IPS-18c (cell line): ENCODE results near the gene TBRG4.
"Not testable (repeated sequence)": the region's sequence is repeated elsewhere in the genome, so short reads cannot be mapped to it uniquely, and the experiment has no call there.

Source experiments
- H3K4me3 ChIP-seq: 2 replicates; pipeline ENCODE4 v1.7.0; 2013; ENCODE audit warnings: low read depth, mild to moderate bottlenecking, low read length, moderate library complexity; ENCODE audit not compliant: insufficient read depth
- H3K9me3 ChIP-seq: one replicate; pipeline ENCODE4 v1.6.1; 2013; ENCODE audit warnings: mild to moderate bottlenecking, low read length, moderate library complexity; ENCODE audit not compliant: control insufficient read depth, insufficient read depth

The TBRG4 gene

DNA sequence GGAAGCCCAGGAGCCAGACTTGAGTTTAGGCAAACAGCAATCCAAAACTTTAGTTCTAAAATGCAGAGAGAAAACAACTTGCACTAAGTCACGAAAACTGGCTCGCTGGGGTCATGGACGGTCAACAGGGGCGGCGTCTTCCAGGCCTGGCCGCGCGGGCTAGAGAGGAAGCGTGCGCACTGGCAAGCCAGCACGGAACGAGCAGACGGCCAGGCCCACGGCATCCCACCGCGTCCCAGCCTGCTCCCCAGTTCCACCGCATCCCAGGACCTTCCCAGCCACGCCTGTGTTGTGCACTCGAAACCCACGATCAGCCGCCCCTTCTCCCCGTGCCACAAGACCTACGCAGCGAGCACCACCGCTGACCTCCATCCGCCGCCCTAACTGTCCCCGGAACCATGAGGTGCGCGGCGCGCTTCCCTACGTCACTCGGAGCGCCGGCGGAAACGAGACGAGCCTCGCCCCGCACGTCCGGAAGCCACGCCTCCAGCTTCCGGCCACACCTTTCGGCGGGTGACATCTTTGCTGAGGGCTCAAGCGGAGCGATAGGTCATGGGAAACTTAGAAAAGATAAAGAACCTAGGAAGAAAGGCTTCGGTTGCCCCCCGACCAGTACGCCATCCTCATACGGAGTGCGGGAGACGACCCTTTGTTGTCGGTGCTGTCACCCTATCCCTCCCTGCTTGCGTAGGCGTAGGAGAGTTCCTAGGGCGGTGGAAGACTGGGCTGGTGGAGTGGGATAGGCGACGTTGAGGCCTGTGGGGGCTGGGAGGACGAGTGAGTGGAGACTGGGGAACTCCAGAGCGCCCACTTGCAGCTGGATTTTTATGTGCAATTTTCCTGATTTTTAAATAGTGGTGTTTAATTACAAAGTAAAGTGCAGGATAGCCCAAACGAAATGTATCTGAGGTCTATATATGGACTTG lies at the start of gene TBRG4:
TBRG4 (minus strand) TSS at position 400 of the 926 bp plus-strand sequence. CDS start 2,460 bp downstream, outside the sequence.
- H3K4me3 ChIP-seq = peak within 1 kb of the TSS; percentile 97
- no peaks in the 10 kb centered on the region for H3K9me3 ChIP-seq

DNA sequence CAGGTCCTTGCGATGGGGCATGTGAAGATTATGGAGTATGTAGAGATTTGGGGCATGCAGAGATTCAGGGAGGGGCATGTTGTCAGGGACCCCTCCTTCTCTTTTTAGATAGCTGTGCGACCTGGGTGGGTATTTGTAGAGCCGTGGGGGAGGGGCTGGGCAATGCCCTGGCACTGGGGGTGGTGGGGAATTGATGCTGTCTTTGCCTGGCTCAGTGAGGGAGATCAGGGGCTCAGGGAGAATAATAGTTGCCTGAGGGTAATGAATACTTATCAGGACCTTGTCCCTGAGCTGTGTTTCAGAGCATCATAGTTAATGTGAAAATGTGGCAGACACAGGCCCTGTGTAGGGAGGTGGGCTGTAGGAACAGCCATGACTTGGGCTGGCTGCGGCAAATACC lies 49.6 kb upstream of the TBRG4 start:
- no peak overlapping the region for H3K4me3 ChIP-seq
- no peaks in the 10 kb centered on the region for H3K9me3 ChIP-seq

DNA sequence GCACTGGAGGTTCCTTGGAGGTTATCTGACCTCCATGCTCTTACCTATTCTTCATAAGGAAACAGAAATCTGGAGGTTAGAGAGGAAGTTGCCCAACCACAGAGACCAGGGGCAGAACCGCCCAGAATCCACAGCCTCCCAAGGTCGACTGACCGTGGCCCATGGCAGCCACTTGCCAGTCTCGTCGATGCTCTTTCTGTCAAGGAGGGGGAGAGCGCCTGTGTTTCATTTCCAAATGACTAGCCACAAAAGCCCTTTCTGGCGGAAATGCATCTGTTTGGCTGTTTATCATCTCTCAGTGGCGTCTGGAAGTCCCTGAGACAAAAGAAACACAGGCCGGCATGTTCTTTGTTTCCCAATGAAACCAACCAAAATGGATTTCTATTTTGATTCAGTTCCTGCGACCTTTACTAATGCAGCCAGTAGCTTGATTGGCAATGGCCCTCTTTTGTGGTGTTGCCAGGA lies 49.0 kb upstream of the TBRG4 start:
- Histone ChIP-seq H3K9me3 (no peaks in the 10 kb centered on the region), H3K4me3 (no peak overlapping the region)

DNA sequence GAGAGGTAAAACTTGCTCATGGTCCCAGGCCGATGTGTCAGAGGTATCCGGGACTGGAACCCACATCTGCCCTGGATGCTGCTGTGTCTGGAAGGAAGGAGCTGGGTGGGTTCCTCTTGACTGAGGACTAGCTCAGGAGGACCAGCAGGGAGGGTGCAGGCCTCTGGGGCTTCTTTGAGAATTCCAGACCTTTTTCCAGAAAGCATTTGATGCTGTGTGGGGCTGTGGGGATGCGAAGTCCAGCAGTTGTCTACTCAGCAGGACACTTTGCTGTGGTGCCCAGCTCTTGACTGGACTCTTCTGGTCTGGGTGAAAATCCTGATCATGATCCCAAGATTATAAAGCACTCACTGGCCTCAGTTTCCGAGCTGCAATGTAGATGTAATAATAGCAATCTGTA lies 47.8 kb upstream of the TBRG4 start:
- Histone ChIP-seq H3K9me3 (no peaks in the 10 kb centered on the region), H3K4me3 (no peak overlapping the region)

DNA sequence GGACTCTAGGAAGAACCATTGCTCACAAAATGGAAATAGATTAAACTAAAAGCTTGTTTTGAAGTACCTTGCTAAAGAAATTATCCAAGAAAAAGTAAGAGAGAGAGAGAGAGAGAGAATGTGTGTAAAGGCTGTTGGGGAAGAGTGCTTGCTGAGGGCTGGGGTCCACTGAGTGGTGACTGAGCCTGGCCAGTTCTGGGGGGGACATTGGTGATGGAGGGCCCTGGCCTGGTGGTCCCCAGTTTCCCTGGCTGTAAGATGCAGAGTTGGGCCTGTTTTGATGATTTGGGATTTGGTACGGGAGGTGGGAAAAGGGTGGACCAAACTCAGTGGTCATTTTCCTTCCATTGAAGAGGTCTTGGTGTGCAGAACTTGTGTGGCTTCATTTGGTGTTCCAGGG lies 47.0 kb upstream of the TBRG4 start:
- H3K9me3 ChIP-seq = no peaks in the 10 kb centered on the region
- no peak overlapping the region for H3K4me3 ChIP-seq

DNA sequence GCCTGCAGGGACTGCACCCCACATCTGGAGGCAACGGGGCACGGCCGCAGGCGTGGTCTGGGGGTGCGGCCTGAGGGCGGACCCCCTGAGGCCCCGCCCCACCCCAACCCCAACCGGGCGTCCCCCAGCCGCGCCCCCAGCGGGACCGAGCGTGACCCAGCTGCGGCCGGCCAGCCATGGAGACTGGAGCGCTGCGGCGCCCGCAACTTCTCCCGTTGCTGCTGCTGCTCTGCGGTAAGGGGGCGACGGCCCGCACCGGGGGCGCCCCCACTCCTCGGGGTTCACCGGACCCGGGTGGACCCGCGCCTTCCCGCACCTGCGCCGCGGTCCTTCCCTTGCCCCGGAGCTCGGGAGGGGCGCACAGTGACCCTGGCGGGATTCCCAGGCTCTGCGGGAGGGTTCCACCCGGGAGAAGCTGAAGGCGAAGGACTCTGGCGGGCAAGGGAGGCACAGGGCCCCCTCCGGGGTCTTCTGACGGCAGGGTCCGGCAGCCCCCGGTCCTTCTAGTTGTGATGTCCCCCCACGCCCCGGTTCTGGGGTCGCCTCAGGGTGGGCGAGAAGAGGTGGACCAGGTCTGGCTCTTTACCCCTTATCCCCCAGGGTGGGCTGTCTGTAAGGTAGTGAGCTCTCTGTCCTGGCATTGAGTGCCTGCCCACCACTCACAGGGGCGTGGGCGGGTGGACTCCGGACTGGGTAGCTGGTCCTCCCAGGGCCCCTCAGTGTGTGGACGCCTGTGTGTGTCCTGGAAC lies 46.3 kb upstream of the TBRG4 start, which contains the start of gene RAMP3:
RAMP3 (plus strand) TSS at position 139 of the 749 bp plus-strand sequence; CDS start at position 177, 38 bp downstream.
- H3K4me3 ChIP-seq = peak within 1 kb of the TSS; percentile 59
- no peaks in the 10 kb centered on the region for H3K9me3 ChIP-seq

DNA sequence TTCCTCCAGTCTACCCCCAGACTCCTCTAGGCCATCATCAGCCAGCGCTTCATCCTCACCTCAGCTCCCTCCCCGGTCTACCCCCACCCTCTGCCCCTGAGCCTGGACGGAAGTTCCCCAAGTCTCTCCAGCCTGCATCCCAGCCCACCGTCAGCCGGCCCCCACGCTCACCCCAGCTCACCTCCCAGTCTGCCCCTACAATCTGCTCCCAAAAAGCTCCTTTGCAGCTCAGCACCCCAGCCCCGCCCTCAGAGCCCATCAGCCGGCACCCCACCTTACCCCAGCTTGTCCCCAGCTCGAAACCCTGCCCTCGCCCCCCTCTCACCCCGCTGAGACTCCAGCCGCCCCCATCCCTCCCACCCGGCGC lies 45.8 kb upstream of the TBRG4 start:
- H3K4me3 ChIP-seq = peak overlapping the region; percentile 59
- H3K9me3 ChIP-seq = no peaks in the 10 kb centered on the region

DNA sequence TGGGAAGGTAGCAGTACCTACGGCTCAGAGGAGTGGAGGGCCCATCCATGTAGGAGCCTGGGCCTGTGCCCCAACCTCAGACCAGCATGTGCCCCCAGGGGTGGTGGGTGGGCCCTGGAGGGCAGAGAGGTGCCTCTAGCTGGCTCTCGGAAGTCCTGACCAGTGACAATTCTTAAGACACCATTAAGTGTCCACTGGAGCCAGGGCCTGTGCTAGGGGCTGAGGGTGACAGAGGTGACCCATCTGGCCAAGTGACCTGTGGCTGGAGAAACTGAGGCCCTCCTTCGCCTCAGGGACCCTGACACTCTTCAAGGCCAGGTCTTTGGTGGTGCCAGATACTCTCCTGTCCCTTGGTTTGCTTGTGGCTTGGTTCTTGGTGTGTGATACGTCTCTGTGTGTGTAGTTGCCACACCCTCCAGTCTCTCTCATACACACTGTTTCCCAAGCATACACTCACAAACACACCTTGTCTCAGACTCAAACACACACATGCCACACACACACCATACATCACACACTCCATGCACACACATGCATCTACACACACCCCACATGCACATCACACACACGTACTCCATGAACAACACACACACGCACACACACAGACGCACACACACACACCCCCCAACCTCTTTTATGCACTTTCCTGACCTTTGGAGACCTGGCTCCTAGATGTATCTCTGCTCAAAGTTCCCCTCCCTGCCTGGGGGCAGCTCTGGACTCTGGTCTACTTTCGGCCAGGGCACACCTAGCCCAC lies 45.2 kb upstream of the TBRG4 start:
- peak overlapping the region; percentile 59 for H3K4me3 ChIP-seq

DNA sequence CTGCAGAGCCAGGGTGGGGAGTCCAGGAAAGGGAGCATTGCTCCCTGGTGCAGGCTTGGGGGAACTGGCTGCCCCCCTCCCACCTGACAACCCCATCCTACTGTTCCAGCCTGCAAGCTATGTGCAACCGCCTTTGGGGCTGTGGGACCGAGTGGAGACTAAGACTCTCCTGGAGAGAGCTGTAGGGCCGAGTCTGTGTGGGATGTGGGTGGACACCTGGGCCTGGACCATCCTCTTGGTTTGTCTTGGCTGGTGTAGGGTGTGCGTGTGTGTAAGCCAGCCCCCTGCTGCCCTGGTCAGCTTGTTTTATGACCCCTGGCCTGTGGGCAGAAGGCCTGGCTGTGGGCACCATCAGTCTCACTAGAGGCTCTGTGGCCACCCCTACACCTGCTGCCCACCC lies 44.4 kb upstream of the TBRG4 start:
- Histone ChIP-seq H3K4me3 (no peak overlapping the region), H3K9me3 (no peaks in the 10 kb centered on the region)

More for the DNA sequence above, 45.2 kb upstream of the TBRG4 start:
- H3K9me3 ChIP-seq = no peaks in the 10 kb centered on the region

DNA sequence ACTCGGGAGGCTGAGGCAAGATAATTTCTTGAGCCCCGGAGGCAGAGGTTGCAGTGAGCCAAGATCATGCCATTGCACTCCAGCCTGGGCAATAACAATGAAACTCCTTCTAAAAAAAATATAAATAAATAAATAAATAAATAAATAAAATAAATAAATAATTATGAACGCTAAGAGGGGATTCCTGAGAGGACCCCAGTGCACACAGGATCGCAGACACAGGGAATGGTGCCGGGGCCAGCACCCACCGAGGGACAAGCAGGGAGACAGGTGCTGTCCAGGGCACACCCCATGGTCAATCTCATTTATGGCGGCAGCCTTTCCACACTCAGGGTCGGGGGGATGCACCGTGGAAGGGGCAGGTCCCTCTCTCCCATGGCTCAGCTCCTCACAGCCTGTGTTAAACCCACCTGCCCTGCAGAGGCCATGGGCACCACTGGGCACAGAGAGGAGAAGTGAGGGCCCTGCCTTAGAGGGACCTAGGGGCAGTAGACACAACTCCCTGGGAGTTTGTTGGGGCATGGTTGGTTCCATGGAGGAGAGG lies 43.9 kb upstream of the TBRG4 start:
- Histone ChIP-seq H3K4me3 (no peak overlapping the region), H3K9me3 (no peaks in the 10 kb centered on the region)

DNA sequence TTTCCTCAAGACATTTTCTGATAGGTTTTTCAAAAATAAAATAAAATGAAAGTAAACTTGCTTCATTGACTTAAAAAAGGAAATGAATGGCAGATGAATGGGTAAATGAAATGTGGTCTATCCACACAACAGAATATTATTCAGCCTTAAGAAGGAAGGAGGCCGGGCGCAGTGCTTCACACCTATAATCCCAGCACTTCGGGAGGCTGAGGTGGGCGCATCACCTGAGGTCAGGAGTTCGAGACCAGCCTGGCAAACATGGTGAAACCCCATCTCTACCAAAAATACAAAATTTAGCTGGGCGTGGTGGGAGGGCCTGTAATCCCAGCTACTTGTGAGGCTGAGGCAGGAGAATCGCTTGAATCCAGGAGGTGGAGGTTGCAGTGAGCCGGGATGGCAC lies 42.4 kb upstream of the TBRG4 start:
- not testable (repeated sequence) for H3K9me3 ChIP-seq, H3K4me3 ChIP-seq

DNA sequence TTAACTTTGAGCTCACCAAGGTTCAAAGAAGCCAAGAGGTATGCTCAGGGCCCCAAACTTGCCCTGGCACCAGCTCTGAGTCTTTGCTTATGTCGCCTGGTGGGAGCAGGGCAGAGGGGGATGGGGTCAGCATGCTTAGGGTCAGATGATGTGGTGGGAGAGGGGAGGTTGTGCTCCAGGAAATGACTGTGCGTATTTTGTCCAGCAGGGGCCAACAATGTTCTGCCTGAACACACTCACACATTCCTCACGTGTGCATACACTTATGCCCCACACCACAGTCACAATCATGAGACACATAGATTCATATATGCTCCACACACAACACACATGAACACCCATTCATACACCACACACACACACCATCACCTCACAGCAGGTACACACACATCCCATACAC lies 41.7 kb upstream of the TBRG4 start:
- H3K9me3 ChIP-seq = no peaks in the 10 kb centered on the region

DNA sequence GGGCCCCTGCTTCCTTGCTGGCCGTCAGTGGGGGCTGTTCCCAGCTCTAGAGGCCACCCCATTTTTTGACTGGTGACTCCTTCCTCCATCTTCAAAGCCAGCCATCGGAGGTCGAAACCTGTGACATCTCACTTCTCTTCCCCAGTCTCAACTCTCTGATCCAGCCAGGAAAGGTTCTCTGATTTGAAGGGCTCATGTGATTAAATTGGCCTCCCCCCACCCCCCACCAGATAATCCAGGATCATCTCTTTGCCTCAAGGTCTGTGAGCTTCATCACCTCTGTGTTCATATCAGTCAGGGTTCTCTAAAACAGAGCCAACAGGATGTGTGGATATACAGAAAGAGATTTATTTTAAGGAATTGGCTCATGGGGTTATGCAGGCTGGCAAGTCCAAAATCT lies 40.5 kb upstream of the TBRG4 start:
- H3K9me3 ChIP-seq = no peaks in the 10 kb centered on the region
- no peak overlapping the region for H3K4me3 ChIP-seq

More for the DNA sequence above, 41.7 kb upstream of the TBRG4 start:
- no peak overlapping the region for H3K4me3 ChIP-seq

DNA sequence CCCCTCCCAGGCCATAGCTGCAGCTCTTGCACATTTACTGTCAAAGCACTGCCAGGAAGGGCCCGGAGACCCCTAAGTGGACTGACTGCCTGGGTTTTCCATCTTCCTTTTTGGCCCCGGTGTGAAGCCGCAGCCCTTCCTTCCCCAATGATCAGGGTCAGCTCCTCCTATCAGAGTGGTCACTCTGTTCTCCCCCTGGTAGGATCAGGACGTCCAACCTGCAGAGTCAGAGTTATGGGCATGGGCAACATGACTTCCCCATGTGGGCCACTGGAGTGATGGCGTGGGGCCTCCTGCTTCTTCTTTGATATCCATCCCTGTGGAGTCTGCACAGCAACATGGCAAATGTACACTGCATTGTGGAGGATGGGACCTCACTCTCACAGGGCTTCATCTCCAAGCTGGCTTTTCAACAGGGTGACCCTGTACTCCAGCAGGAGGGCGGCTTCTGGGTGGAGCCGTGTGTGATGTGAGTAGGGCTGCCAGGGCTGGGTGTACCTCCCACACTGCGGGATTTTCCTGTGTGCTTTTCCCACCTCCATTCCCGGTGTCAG lies 39.7 kb upstream of the TBRG4 start:
- H3K9me3 ChIP-seq = no peaks in the 10 kb centered on the region
- H3K4me3 ChIP-seq = no peak overlapping the region

DNA sequence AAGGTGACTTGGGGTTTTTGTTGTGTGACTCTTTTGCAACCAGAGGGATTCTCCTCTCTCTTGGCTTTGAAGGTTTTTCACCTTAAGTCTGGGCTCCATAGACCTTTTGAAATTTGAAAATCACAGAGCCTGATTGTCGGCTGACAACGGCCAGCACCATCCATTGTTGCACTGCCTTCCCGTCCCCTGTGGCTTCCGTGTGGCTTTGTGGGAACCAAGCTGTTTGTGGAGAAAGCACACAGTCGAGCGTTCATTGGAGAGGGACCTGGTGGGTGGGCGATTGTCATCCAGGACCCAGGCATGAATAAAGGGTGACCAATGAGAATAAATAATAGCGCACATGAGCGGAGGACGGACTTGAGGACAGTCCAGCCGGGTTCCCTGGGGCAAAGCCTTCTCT lies 38.7 kb upstream of the TBRG4 start:
- H3K9me3 ChIP-seq = no peaks in the 10 kb centered on the region
- H3K4me3 ChIP-seq = no peak overlapping the region

DNA sequence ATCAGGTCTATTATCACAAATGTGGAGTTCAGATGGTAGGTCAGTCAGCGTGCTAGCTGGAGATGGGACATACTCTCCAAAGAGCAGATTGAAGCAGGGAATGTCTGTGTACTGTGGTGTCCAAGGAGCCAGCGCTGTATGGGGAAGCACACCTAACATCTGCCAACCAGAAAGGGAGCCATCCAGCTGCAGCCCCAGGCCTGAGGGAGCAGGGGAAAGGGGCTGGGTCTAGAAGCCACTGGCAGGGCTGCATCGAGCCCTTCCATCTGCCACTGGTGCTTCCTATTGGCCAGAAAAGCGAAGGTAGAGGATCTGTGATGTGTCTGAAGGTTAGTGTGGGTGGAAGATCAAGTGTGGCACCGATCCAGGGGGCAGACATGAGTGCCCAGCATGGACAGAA lies 38.1 kb upstream of the TBRG4 start:
- Histone ChIP-seq H3K9me3 (no peaks in the 10 kb centered on the region), H3K4me3 (no peak overlapping the region)

DNA sequence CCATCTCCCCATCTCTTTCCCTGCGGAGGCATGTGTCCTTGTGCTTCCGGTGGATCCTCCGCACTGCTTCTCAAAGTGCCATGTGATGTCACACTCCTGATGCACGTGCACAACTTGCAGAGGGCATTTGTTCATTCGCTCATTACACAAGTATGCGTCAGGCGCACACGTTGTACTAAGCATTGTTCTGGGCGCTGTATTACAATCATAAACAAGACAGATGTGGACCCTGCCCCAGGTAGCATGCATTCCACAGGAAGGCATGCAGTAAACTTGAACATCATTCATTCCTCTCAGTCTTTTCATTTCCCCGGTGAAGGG lies 37.1 kb upstream of the TBRG4 start:
- no peak overlapping the region for H3K4me3 ChIP-seq

More for the DNA sequence above, 37.1 kb upstream of the TBRG4 start:
- no peaks in the 10 kb centered on the region for H3K9me3 ChIP-seq
